Muscle of leg (tissue), 11 donors: ENCODE results near the gene HSD11B1L. TPM values are rescaled to one million over a fixed set of nuclear protein-coding genes. Genes with fewer than 3 reads are reported as not detected.

ENCODE experiments used
- DNase-seq: peaks from one replicate; pipeline ENCODE4 v3.0.0; 2013
- H3K27ac ChIP-seq: one replicate; pipeline ENCODE4 v1.5.1; 2013; ENCODE audit warnings: mild to moderate bottlenecking, low read length, control low read depth
- H3K27me3 ChIP-seq: one replicate; pipeline ENCODE4 v1.6.1; 2013; ENCODE audit warnings: low read length; ENCODE audit not compliant: control insufficient read depth, insufficient read depth
- H3K36me3 ChIP-seq: one replicate; pipeline ENCODE4 v1.6.1; 2013; ENCODE audit warnings: low read length; ENCODE audit not compliant: control insufficient read depth, insufficient read depth
- H3K4me1 ChIP-seq: one replicate; pipeline ENCODE4 v1.6.1; 2013; ENCODE audit warnings: low read length; ENCODE audit not compliant: control insufficient read depth, insufficient read depth
- H3K4me3 ChIP-seq: one replicate; pipeline ENCODE4 v1.5.1; 2013; ENCODE audit warnings: low read length, control low read depth
- H3K9me3 ChIP-seq: replicated peaks from 2 replicates; pipeline ENCODE4 v1.6.1; 2013; ENCODE audit warnings: low read depth, low read length; ENCODE audit not compliant: control insufficient read depth
- whole genome bisulfite sequencing: methylation state at CpG from one replicate; pipeline ENCODE4 v1.1.5; 2013; ENCODE audit warnings: missing lambda C conversion rate; ENCODE audit not compliant: insufficient coverage; 5-methylcytosine and 5-hydroxymethylcytosine counted together
- polyA plus RNA-seq, 8 donors: library from polyadenylated mRNA; unstranded; fragments of 120-200 nt; gene quantifications; one replicate each; pipeline versions ENCODE4 v1.2.1 to v1.2.3, GENCODE V29; 2013; ENCODE audit warnings: inconsistent platforms in 1 of 8, low replicate concordance in 1 of 8; ENCODE audit not compliant: insufficient read length in 8 of 8, insufficient read depth in 1 of 8
- total RNA-seq: library from RNA; stranded (reverse); fragments of 120-200 nt; gene quantifications from one replicate; pipeline ENCODE4 v1.2.4, GENCODE V29; 2013

HSD11B1L gene
- total and polyA plus RNA-seq, 9 donors = 4.2 to 6.7 (median 5.5) TPM

DNA sequence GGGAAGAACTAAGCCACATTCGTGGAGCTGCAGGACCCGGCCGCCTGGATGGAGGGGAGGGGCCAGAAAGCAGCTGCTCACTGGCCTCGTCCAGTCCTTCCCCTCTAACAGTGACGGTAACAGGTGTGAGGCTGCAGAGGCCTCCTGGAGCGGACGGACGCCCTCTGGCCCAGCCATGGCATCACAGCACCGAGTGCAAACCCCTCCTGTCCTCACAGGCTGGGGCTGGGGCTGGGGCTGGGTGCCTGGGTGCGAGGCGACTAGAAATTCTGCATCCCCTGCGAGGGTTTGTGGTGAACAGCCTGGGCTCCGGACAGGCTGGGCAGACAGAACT lies 4.1 kb upstream of the HSD11B1L start:
- Histone ChIP-seq H3K4me3 (no peak overlapping the region), H3K9me3 (no peaks in the 10 kb centered on the region), H3K27me3 (no peaks in the 10 kb centered on the region), H3K36me3 (peaks cover 17% of the 10 kb centered on the region), H3K27ac (peak overlapping the region; percentile 96), H3K4me1 (peaks cover 55% of the 10 kb centered on the region)
- 83% methylated on average over 9 of the region's 13 CpGs for WGBS
- DNase-seq = peak; percentile 86

GRCh38 chr19:5677136-5677535 lies 3.7 kb upstream of the HSD11B1L start:
- Histone ChIP-seq H3K27ac (peak overlapping the region; percentile 96), H3K36me3 (peaks cover 14% of the 10 kb centered on the region), H3K27me3 (no peaks in the 10 kb centered on the region), H3K4me3 (no peak overlapping the region), H3K4me1 (peaks cover 55% of the 10 kb centered on the region), H3K9me3 (no peaks in the 10 kb centered on the region)
- no peak for DNase-seq
- 86% methylated on average over 1 of the region's 10 CpGs for WGBS

GRCh38 chr19:5677580-5677979 lies 3.2 kb upstream of the HSD11B1L start:
- Histone ChIP-seq H3K27me3 (no peaks in the 10 kb centered on the region), H3K4me1 (peaks cover 55% of the 10 kb centered on the region), H3K4me3 (no peak overlapping the region), H3K9me3 (no peaks in the 10 kb centered on the region), H3K36me3 (peaks cover 13% of the 10 kb centered on the region), H3K27ac (peak overlapping the region; percentile 96)
- WGBS = 83% methylated on average over 9 of the region's 9 CpGs
- no peak for DNase-seq

- H3K4me1 ChIP-seq = peaks cover 55% of the 10 kb centered on the region
- H3K27me3 ChIP-seq = no peaks in the 10 kb centered on the region
- WGBS = 79% methylated on average over 14 of the region's 22 CpGs
- peak overlapping the region; percentile 96 for H3K27ac ChIP-seq
- H3K36me3 ChIP-seq = peaks cover 10% of the 10 kb centered on the region
- no peak overlapping the region for H3K4me3 ChIP-seq
- no peak for DNase-seq
- H3K9me3 ChIP-seq = no peaks in the 10 kb centered on the region
These were observed 2.6 kb upstream of the HSD11B1L start for GRCh38 chr19:5678071-5678718.

DNA sequence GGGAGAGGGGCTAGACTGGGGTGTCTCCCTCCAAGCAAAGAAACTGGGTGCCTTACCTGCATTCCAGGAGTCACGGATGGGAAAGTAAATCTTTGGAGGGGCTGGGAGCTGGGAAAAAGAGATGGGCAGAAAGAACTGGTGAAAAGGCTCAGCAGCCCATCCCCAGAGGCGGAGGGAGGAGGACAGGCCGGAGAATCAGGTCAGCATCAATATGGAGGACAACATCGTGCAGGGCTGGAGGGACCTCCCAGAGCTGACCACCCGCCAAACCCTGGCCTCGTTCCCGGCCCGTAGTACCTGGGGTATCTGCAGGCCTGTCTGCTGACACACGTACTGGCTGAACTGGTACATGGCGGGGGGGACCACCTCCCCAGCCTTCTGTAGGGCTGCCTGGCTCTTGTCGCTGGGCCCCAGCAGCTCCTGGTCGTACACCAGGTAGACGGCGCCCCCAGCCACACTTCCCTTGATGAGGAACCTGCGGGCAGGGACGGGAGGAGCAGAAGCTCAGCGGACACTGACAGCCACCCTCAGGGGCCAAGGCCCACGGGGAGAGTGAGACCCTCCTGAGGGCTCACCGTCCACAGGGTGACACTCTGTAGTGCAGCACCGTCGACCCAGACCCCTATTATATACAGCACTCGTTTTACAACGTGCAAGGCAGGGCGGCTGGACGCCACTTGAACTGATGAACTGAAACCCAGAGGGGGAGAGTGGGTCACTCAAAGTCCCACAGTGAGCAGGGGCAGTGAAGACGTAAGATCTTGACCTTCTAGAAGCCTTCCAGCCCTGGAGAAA lies 1.3 kb upstream of the HSD11B1L start:
- peaks cover 55% of the 10 kb centered on the region for H3K4me1 ChIP-seq
- peak overlapping the region; percentile 96 for H3K27ac ChIP-seq
- H3K9me3 ChIP-seq = no peaks in the 10 kb centered on the region
- no peaks in the 10 kb centered on the region for H3K27me3 ChIP-seq
- no peak for DNase-seq
- H3K36me3 ChIP-seq = peaks cover 10% of the 10 kb centered on the region
- WGBS = 29% methylated on average over 19 of the region's 26 CpGs
- peak overlapping the region; percentile 88 for H3K4me3 ChIP-seq

DNA sequence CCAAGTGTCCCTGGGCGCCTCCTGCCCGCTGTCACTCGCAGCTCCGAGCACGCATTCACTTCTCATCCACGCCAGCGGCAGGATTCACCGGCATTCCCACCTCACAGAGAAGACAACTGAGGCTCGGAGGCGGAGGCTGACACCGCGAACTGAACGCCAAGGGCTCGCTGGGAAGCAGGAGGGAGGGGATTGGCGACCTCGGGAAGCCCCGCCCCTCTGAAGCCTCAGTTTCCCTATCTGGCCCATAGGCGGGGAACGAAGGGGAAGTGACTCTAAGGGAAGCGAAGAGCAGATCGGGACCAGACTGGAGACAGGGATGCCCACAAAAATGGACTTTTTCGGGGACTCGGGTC lies 767 bp upstream of the HSD11B1L start:
- no peaks in the 10 kb centered on the region for H3K27me3 ChIP-seq
- DNase-seq = no peak
- no peaks in the 10 kb centered on the region for H3K9me3 ChIP-seq
- peak overlapping the region; percentile 96 for H3K27ac ChIP-seq
- H3K36me3 ChIP-seq = peaks cover 10% of the 10 kb centered on the region
- peaks cover 50% of the 10 kb centered on the region for H3K4me1 ChIP-seq
- WGBS = 0% methylated on average over 15 of the region's 23 CpGs
- peak overlapping the region; percentile 88 for H3K4me3 ChIP-seq

- Histone ChIP-seq H3K9me3 (no peaks in the 10 kb centered on the region), H3K4me1 (peaks cover 42% of the 10 kb centered on the region), H3K36me3 (peaks cover 10% of the 10 kb centered on the region), H3K4me3 (peak overlapping the region; percentile 88), H3K27me3 (no peaks in the 10 kb centered on the region), H3K27ac (no peak overlapping the region)
- no peak for DNase-seq
- WGBS = 53% methylated on average over 14 of the region's 17 CpGs
These were observed 722 bp downstream of the HSD11B1L start for GRCh38 chr19:5681391-5682106.

- Histone ChIP-seq H3K9me3 (no peaks in the 10 kb centered on the region), H3K4me1 (peaks cover 38% of the 10 kb centered on the region), H3K27me3 (no peaks in the 10 kb centered on the region), H3K27ac (no peak overlapping the region), H3K4me3 (no peak overlapping the region), H3K36me3 (peaks cover 10% of the 10 kb centered on the region)
- WGBS = 89% methylated on average over 3 of the region's 3 CpGs
- no peak for DNase-seq
These were observed 1.3 kb downstream of the HSD11B1L start for GRCh38 chr19:5682107-5682482.

DNA sequence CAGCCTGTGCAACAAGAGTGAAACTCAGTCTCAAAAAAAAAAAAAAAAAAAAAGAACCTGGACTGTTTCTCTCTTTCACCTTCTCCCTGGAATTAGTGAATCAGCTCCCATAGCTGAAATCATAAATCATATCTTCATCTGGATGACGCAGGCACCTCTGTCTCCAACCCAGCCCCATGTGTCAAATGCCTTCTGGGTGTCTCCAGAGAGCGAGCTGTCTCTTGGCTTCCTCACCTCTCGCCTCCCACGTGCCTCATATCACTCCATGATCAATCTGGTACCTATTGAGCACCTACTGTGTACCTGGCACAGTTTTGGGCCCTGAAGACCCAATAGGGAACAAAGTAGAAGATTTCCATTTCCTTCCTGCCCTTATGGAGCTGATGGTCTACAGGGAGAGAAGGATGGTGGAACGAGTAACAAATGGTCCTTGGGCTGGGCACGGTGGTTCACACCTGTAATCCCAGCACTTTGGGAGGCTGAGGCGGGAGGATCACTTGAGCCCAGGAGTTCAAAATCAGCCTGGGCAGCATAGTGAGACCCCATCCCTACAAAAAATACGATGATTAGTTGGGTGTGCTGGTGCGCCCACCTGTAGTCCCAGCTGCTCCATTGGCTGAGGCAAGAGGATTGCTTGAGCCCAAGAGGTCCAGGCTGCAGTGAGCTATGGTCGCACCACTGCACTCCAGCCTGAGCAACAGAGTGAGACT lies 2.5 kb downstream of the HSD11B1L start:
- H3K4me1 ChIP-seq = peaks cover 30% of the 10 kb centered on the region
- peaks cover 1% of the 10 kb centered on the region for H3K36me3 ChIP-seq
- no peak overlapping the region for H3K27ac ChIP-seq
- H3K9me3 ChIP-seq = no peaks in the 10 kb centered on the region
- H3K27me3 ChIP-seq = no peaks in the 10 kb centered on the region
- 84% methylated on average over 8 of the region's 10 CpGs for WGBS
- no peak for DNase-seq
- H3K4me3 ChIP-seq = no peak overlapping the region
